Activated CD4-positive, alpha-beta memory T cell treated with anti-CD3 and anti-CD28 coated beads, Interleukin-2, amount 10 ng/mL, durations not matched to agents 7 days and 5 days (primary cell): ENCODE results near the gene MAGED4B. TPM values are rescaled to one million over a fixed set of nuclear protein-coding genes. Genes with fewer than 3 reads are reported as not detected.
"Not testable (repeated sequence)": the region's sequence is repeated elsewhere in the genome, so short reads cannot be mapped to it uniquely, and the experiment has no call there.

Experiments
- CTCF ChIA-PET: fragments of 350-600 bp; sonication (Branson Sonifier 250); formaldehyde crosslinking; loops from one replicate; lab custom pipeline; 2021; ENCODE audit warnings: antibody characterized with exemption, inconsistent platforms; lab: Charles Lee
- POLR2A ChIA-PET: fragments of 350-600 bp; sonication (Branson Sonifier 250); formaldehyde crosslinking; loops from one replicate; lab custom pipeline; 2021; ENCODE audit warnings: antibody characterized with exemption; lab: Charles Lee
- DNase-seq: peaks from one replicate; pipeline ENCODE4 v3.0.0-alpha.2; 2020
- H3K27ac Mint-ChIP-seq: one replicate; pipeline ENCODE4 v1.8.0; 2021; ENCODE audit warnings: mild to moderate bottlenecking, mixed read lengths
- H3K27me3 Mint-ChIP-seq: one replicate; pipeline ENCODE4 v1.8.0; 2021; ENCODE audit warnings: mixed read lengths
- H3K36me3 Mint-ChIP-seq: one replicate; pipeline ENCODE4 v1.8.0; 2021; ENCODE audit warnings: low read depth, mixed read lengths
- H3K4me1 Mint-ChIP-seq: one replicate; pipeline ENCODE4 v1.8.0; 2021; ENCODE audit warnings: mixed read lengths
- H3K4me3 Mint-ChIP-seq: one replicate; pipeline ENCODE4 v1.8.0; 2021; ENCODE audit warnings: mild to moderate bottlenecking, mixed read lengths
- H3K9me3 Mint-ChIP-seq: one replicate; pipeline ENCODE4 v1.8.0; 2021; ENCODE audit warnings: mixed read lengths
- total RNA-seq, 2 experiments: library from RNA; stranded (reverse); gene quantifications; one replicate each; pipeline ENCODE4 v1.2.3, GENCODE V29; 2021

The MAGED4B gene
- 1 to 10 TPM; 2.6 to 2.9 TPM for total RNA-seq

GRCh38 chrX:52068666-52069640, at the start of gene MAGED4B:
TSS of gene MAGED4B (minus strand) at chrX:52069183. CDS start at chrX:52068172, 1,011 bp downstream.
- H3K4me3 Mint-ChIP-seq, H3K27me3 Mint-ChIP-seq, H3K9me3 Mint-ChIP-seq, H3K36me3 Mint-ChIP-seq, CTCF ChIA-PET, POLR2A ChIA-PET, DNase-seq, H3K4me1 Mint-ChIP-seq, H3K27ac Mint-ChIP-seq: not testable (repeated sequence)

GRCh38 chrX:52118262-52118661, 49.3 kb upstream of the MAGED4B start:
- H3K27ac Mint-ChIP-seq = no peak overlapping the region
- H3K9me3 Mint-ChIP-seq = no peaks in the 10 kb centered on the region
- POLR2A ChIA-PET = no interaction called here
- no peaks in the 10 kb centered on the region for H3K27me3 Mint-ChIP-seq
- H3K36me3 Mint-ChIP-seq = no peaks in the 10 kb centered on the region
- H3K4me3 Mint-ChIP-seq = no peak overlapping the region
- CTCF ChIA-PET = no interaction called here
- no peak for DNase-seq
- H3K4me1 Mint-ChIP-seq = no peaks in the 10 kb centered on the region

- POLR2A ChIA-PET = no interaction called here
- no peak for DNase-seq
- Mint-ChIP-seq H3K27ac (no peak overlapping the region), H3K27me3 (no peaks in the 10 kb centered on the region), H3K4me3 (no peak overlapping the region), H3K4me1 (peaks cover 2% of the 10 kb centered on the region), H3K9me3 (no peaks in the 10 kb centered on the region), H3K36me3 (no peaks in the 10 kb centered on the region)
- CTCF ChIA-PET = no interaction called here
Measured at GRCh38 chrX:52082578-52082977, 13.6 kb upstream of the MAGED4B start.

- Mint-ChIP-seq H3K9me3 (no peaks in the 10 kb centered on the region), H3K27ac (no peak overlapping the region), H3K36me3 (no peaks in the 10 kb centered on the region), H3K4me3 (no peak overlapping the region), H3K27me3 (no peaks in the 10 kb centered on the region), H3K4me1 (peaks cover 2% of the 10 kb centered on the region)
- ChIA-PET CTCF (no interaction called here), POLR2A (no interaction called here)
- DNase-seq = no peak
Measured at GRCh38 chrX:52078131-52078530, 9.1 kb upstream of the MAGED4B start.

GRCh38 chrX:52042288-52042687, 26.7 kb downstream of the MAGED4B start:
- DNase-seq, H3K27ac Mint-ChIP-seq, CTCF ChIA-PET, H3K27me3 Mint-ChIP-seq, H3K9me3 Mint-ChIP-seq, H3K36me3 Mint-ChIP-seq, H3K4me1 Mint-ChIP-seq, H3K4me3 Mint-ChIP-seq, POLR2A ChIA-PET: not testable (repeated sequence)

- POLR2A ChIA-PET = no interaction called here
- H3K4me3 Mint-ChIP-seq = no peak overlapping the region
- H3K27me3 Mint-ChIP-seq = peaks cover 2% of the 10 kb centered on the region
- no peak for DNase-seq
- H3K36me3 Mint-ChIP-seq = no peaks in the 10 kb centered on the region
- no peaks in the 10 kb centered on the region for H3K4me1 Mint-ChIP-seq
- H3K9me3 Mint-ChIP-seq = no peaks in the 10 kb centered on the region
- CTCF ChIA-PET = no interaction called here
- H3K27ac Mint-ChIP-seq = no peak overlapping the region
Measured at GRCh38 chrX:52034211-52034610, 34.8 kb downstream of the MAGED4B start.

- no peak overlapping the region for H3K27ac Mint-ChIP-seq
- ChIA-PET CTCF (no interaction called here), POLR2A (no interaction called here)
- H3K4me1 Mint-ChIP-seq = no peaks in the 10 kb centered on the region
- DNase-seq = no peak
- no peaks in the 10 kb centered on the region for H3K9me3 Mint-ChIP-seq
- no peaks in the 10 kb centered on the region for H3K36me3 Mint-ChIP-seq
- H3K27me3 Mint-ChIP-seq = no peaks in the 10 kb centered on the region
- H3K4me3 Mint-ChIP-seq = no peak overlapping the region
Measured at GRCh38 chrX:52031371-52031770, 37.6 kb downstream of the MAGED4B start.

GRCh38 chrX:52015794-52016193, 53.2 kb downstream of the MAGED4B start:
- DNase-seq = no peak
- H3K9me3 Mint-ChIP-seq = no peaks in the 10 kb centered on the region
- ChIA-PET CTCF (no interaction called here), POLR2A (no interaction called here)
- H3K4me3 Mint-ChIP-seq = no peak overlapping the region
- peaks cover 2% of the 10 kb centered on the region for H3K27me3 Mint-ChIP-seq
- H3K27ac Mint-ChIP-seq = no peak overlapping the region
- H3K4me1 Mint-ChIP-seq = no peaks in the 10 kb centered on the region
- H3K36me3 Mint-ChIP-seq = no peaks in the 10 kb centered on the region

Other genes starting within 250 kb of the MAGED4B start
- 10 to 100 TPM; 33.9 to 37.9 TPM for gene MAGED1, start 175.6 kb downstream of the MAGED4B start, total RNA-seq
- gene MAGED4, start 115.7 kb upstream of the MAGED4B start, total RNA-seq = 1 to 10 TPM in 1 of 2 experiments, under 1 TPM in 1; 0.53 to 1.2 TPM